Stimulated activated CD8-positive, alpha-beta memory T cell treated with anti-CD3 and anti-CD28 coated beads, Interleukin-12 subunit alpha, Interleukin-12 subunit beta, amount 100 ng/mL, for 1 hour (primary cell): Measurements from ENCODE around the gene PRDX5.

Experiments used
- DNase-seq: peaks from one replicate; pipeline ENCODE4 v3.0.0-alpha.2; 2020; ENCODE audit warnings: low read depth

The PRDX5 gene

GRCh38 chr11:64347193-64347867, 29.4 kb downstream of the PRDX5 start:
- DNase-seq: no peak

GRCh38 chr11:64348383-64349024, 30.6 kb downstream of the PRDX5 start:
- DNase-seq: no peak

- DNase-seq: no peak
These were observed 31.1 kb downstream of the PRDX5 start for GRCh38 chr11:64349025-64349387.

- no peak for DNase-seq
These were observed 31.5 kb downstream of the PRDX5 start for GRCh38 chr11:64349404-64349803.

GRCh38 chr11:64351136-64351631, 33.3 kb downstream of the PRDX5 start:
- DNase-seq: no peak

GRCh38 chr11:64352099-64352994, 34.4 kb downstream of the PRDX5 start:
- no peak for DNase-seq

- no peak for DNase-seq
These were observed 35.2 kb downstream of the PRDX5 start for GRCh38 chr11:64352995-64353714.

- DNase-seq: no peak
These were observed 36.0 kb downstream of the PRDX5 start for GRCh38 chr11:64353715-64354506.

GRCh38 chr11:64355078-64355940, 37.4 kb downstream of the PRDX5 start:
- no peak for DNase-seq

- DNase-seq: no peak
These were observed 38.8 kb downstream of the PRDX5 start for GRCh38 chr11:64356498-64357411.

GRCh38 chr11:64357446-64357845, 39.5 kb downstream of the PRDX5 start:
- DNase-seq: no peak

- no peak for DNase-seq
These were observed 40.1 kb downstream of the PRDX5 start for GRCh38 chr11:64357904-64358535.

GRCh38 chr11:64358536-64358906, 40.6 kb downstream of the PRDX5 start:
- no peak for DNase-seq

GRCh38 chr11:64358907-64359711, 41.2 kb downstream of the PRDX5 start, which contains the start of gene RPS6KA4:
RPS6KA4 (plus strand) TSS chr11:64359162; CDS start chr11:64359236, 74 bp downstream.
- no peak for DNase-seq

GRCh38 chr11:64359712-64360445, 42.0 kb downstream of the PRDX5 start:
- DNase-seq: no peak

GRCh38 chr11:64360448-64360921, 42.6 kb downstream of the PRDX5 start:
- no peak for DNase-seq

GRCh38 chr11:64361659-64362058, 43.7 kb downstream of the PRDX5 start:
- no peak for DNase-seq
